Measurements from ENCODE around the gene KRT38. TPM values are rescaled to one million over a fixed set of nuclear protein-coding genes. Genes with fewer than 3 reads are reported as not detected.
A peak's percentile ranks its signal among the peaks of the same experiment; 100 is the strongest.

The KRT38 gene
- not detected for total RNA-seq

- Histone ChIP-seq H3K27me3 (no peaks in the 10 kb centered on the region), H3K27ac (no peak within 1 kb of the TSS), H3K4me1 (no peaks in the 10 kb centered on the region), H3K4me3 (no peak within 1 kb of the TSS), H3K9me3 (no peaks in the 10 kb centered on the region), H3K36me3 (no peaks in the 10 kb centered on the region)
- no peak for ATAC-seq (ENCODE audit: low FRiP score in 2 of 2)
- 94 to 97% methylated on average over 4 to 10 of the region's 10 CpGs for WGBS, 2 donors
- peak in 1 of 2 donors; percentile 51 for DNase-seq
- no peak for TF ChIP-seq POLR2A (IDR thresholded peaks at IDR 0.05)
- no peak for TF ChIP-seq CTCF (IDR thresholded peaks at IDR 0.05)
- no peak for TF ChIP-seq POLR2AphosphoS5 (IDR thresholded peaks at IDR 0.05)
- TF ChIP-seq EP300 (IDR thresholded peaks at IDR 0.05): no peak
These were observed at the start of gene KRT38 for GRCh38 chr17:41440531-41441033. Gene KRT38 (minus strand): TSS chr17:41440983. CDS start chr17:41440921, 62 bp downstream.

- 95 to 96% methylated on average over 9 to 12 of the region's 12 CpGs for WGBS, 2 donors
- H3K27ac ChIP-seq: peak within 1 kb of the TSS in 1 of 4 donors; percentile 5
- H3K36me3 ChIP-seq: no peaks in the 10 kb centered on the region
- H3K9me3 ChIP-seq: no peaks in the 10 kb centered on the region
- DNase-seq (no peak), ATAC-seq (ENCODE audit: low FRiP score in 2 of 2) (no peak)
- no peak within 1 kb of the TSS for H3K4me3 ChIP-seq
- no peaks in the 10 kb centered on the region for H3K27me3 ChIP-seq
- no peak for TF ChIP-seq CTCF (IDR thresholded peaks at IDR 0.05)
- TF ChIP-seq POLR2A (IDR thresholded peaks at IDR 0.05): no peak
- TF ChIP-seq EP300 (IDR thresholded peaks at IDR 0.05): no peak
- TF ChIP-seq POLR2AphosphoS5 (IDR thresholded peaks at IDR 0.05): no peak
- H3K4me1 ChIP-seq: peaks cover 6 to 12% (median 7%) of the 10 kb centered on the region in 4 donors
These were observed 48.7 kb upstream of the KRT38 start, which contains the start of gene KRT36 for GRCh38 chr17:41489531-41489930. Gene KRT36 (minus strand): TSS chr17:41489910. CDS start chr17:41489864, 46 bp downstream.

- no peaks in the 10 kb centered on the region for H3K36me3 ChIP-seq
- WGBS, 2 donors: 60 to 66% methylated on average over 18 to 28 of the region's 29 CpGs
- TF ChIP-seq POLR2A (IDR thresholded peaks at IDR 0.05) (no peak), POLR2AphosphoS5 (IDR thresholded peaks at IDR 0.05) (no peak), EP300 (IDR thresholded peaks at IDR 0.05) (no peak), CTCF (IDR thresholded peaks at IDR 0.05) (peak; percentile 23 to 59 (median 46))
- H3K4me3 ChIP-seq: no peak overlapping the region
- ATAC-seq (ENCODE audit: low FRiP score in 2 of 2): peak in 1 of 2 donors; percentile 40
- peaks cover 0 to 4% (median 0%) of the 10 kb centered on the region in 4 donors for H3K4me1 ChIP-seq
- no peaks in the 10 kb centered on the region for H3K27me3 ChIP-seq
- H3K9me3 ChIP-seq: no peaks in the 10 kb centered on the region
- H3K27ac ChIP-seq: no peak overlapping the region
- peak; percentile 66 to 76 for DNase-seq
These were observed 46.2 kb upstream of the KRT38 start for GRCh38 chr17:41486809-41487530.

- ATAC-seq (ENCODE audit: low FRiP score in 2 of 2): no peak
- no peak for DNase-seq
- Histone ChIP-seq H3K27me3 (no peaks in the 10 kb centered on the region), H3K9me3 (no peaks in the 10 kb centered on the region), H3K4me3 (no peak overlapping the region), H3K4me1 (peaks cover 0 to 4% (median 0%) of the 10 kb centered on the region in 4 donors), H3K36me3 (no peaks in the 10 kb centered on the region), H3K27ac (no peak overlapping the region)
- TF ChIP-seq CTCF (IDR thresholded peaks at IDR 0.05): no peak
- no peak for TF ChIP-seq POLR2A (IDR thresholded peaks at IDR 0.05)
- TF ChIP-seq POLR2AphosphoS5 (IDR thresholded peaks at IDR 0.05): no peak
- no peak for TF ChIP-seq EP300 (IDR thresholded peaks at IDR 0.05)
- WGBS, 2 donors: 89 to 90% methylated on average over 13 of the region's 13 CpGs
These were observed 45.5 kb upstream of the KRT38 start for GRCh38 chr17:41486316-41486715.
